GM19372 (cell line): ENCODE data around the gene SLC12A9.

Experiments
- ATAC-seq: cut with Tn5 transposase; IDR thresholded peaks from one replicate; pipeline ENCODE4 v1.9.1; 2021; ENCODE audit warnings: mild to moderate bottlenecking, low read depth, moderate library complexity; ENCODE audit not compliant: unreplicated experiment

SLC12A9 gene

GRCh38 chr7:100880645-100881044 is 28.1 kb downstream of the SLC12A9 start:
- ATAC-seq = no peak

- no peak for ATAC-seq
Observed at GRCh38 chr7:100881136-100881535, 28.6 kb downstream of the SLC12A9 start.

DNA sequence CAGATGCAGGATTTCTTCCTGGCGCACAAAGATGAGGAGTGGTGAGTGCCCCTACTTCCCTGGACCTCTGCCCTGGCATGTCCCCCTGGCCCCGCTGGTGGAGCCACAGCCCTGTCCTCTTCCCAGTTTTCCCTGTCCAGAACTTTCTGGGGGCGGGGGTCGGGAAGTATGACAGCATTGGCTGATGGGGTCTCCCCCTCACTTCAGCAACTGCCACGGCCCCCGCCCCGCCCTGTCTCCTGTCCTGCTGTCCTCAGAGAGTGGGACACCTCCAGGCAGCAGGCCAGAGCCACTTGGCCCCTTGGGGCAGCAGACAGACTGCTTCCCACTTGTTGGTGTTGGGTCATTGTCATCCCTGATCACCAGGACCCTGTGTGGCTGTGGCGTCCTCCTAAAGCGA is 29.7 kb downstream of the SLC12A9 start:
- no peak for ATAC-seq

DNA sequence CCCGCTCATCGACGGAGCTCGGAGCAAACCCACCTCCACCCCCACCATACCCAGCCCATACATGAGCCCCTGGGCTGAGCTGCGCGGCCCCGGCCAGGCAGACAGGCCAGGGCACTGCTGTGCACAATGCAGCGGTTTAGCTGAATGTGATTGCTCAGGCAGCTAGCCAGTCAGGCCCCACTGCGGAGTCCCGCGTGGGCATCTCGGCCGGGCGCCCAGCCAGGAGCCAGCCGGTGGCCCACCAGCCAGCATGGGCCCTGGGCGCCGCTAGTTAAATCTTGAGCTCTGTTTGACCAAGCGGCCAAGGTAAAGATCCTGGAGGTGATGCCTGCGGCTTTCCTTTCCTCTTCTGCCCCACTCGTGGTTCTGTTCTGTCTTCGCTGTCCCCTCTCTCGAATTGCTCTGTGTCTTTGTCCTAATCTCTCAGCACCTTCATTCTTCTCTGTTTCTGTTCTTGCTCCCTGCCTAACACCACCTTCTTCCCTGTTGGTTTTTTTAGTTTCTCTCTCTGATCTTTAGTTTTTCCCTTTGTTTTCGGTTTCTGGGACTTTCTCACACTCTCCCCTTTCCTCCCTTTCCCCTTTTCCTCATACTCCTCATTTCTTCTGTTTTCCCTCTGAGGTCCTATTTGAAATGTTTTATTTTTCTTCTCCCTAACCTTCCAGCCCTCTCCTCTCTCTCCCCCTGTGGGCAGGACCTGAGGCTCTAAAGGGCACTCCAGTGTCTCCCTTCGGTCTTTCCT is 30.4 kb downstream of the SLC12A9 start:
- no peak for ATAC-seq

- ATAC-seq = no peak
Observed at GRCh38 chr7:100884736-100885439, 32.4 kb downstream of the SLC12A9 start.

- no peak for ATAC-seq
Observed at GRCh38 chr7:100885440-100886141, 33.1 kb downstream of the SLC12A9 start.

GRCh38 chr7:100886142-100886935 is 33.8 kb downstream of the SLC12A9 start:
- no peak for ATAC-seq

DNA sequence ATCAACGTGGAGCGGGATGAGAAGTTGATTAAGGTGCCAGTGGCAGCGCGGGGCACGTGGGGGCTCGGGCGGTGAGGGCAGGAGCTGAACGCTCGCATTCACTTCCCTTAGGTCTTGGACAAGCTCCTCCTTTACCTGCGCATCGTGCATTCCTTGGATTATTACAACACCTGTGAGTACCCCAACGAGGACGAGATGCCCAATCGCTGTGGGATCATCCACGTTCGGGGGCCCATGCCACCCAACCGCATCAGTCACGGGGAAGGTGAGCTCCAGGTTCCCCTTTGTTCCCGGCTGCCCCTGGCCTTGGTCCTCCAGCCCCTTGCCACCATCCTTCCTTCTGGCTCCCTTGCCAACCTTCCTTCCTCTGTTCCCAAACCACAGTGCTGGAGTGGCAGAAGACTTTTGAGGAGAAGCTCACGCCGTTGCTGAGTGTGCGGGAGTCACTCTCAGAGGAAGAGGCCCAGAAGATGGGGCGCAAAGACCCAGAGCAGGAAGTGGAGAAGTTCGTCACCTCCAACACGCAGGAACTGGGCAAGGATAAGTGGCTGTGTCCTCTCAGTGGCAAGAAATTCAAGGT is 34.5 kb downstream of the SLC12A9 start:
- ATAC-seq = no peak

DNA sequence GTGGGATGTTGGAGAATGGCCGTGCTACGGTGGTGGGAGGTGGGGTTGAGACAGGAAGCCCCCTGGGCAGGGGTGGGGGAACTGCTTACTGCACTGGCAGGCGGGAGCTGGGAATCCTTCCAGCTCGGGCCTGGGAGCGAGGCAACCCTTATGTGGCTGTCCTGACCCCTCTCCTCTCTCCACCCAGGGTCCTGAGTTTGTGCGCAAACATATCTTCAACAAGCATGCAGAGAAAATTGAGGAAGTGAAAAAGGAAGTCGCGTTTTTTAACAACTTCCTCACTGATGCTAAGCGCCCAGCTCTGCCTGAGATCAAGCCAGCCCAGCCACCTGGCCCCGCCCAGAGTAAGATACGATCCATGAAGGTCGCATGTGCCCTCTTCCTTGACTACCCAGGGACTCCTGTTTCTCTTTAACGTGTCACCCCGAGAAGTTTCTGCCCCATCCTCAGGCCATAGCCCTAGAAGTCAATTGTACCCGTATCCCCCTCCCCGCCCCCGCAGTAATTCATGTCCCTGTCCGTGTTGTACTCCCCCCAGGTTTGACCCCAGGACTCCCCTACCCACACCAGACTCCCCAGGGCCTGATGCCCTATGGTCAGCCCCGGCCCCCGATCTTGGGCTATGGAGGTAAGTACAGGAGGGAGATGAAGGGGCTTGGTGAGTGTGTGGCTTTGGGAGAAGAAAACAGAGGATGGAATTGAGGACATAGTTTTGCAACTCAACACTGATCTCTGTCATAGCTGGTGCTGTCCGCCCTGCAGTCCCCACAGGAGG is 35.2 kb downstream of the SLC12A9 start:
- no peak for ATAC-seq

GRCh38 chr7:100888291-100888987 is 35.9 kb downstream of the SLC12A9 start:
- ATAC-seq = no peak

GRCh38 chr7:100888988-100889750 is 36.7 kb downstream of the SLC12A9 start, which contains the start of gene UFSP1:
TSS of gene UFSP1 (minus strand) at chr7:100889715. CDS start at chr7:100889271, 444 bp downstream.
- peak; percentile 33 for ATAC-seq

- no peak for ATAC-seq
Observed at GRCh38 chr7:100890653-100891567, 38.4 kb downstream of the SLC12A9 start.

GRCh38 chr7:100891568-100892247 is 39.2 kb downstream of the SLC12A9 start:
- no peak for ATAC-seq

GRCh38 chr7:100892364-100893317 is 40.1 kb downstream of the SLC12A9 start:
- ATAC-seq = no peak

GRCh38 chr7:100893318-100893895 is 40.9 kb downstream of the SLC12A9 start:
- no peak for ATAC-seq
